HL-60 (cell line): ENCODE measurements around the gene OTUD7B.

Experiments
- DNase-seq, 2 experiments: peaks; one replicate each; pipeline ENCODE4 v3.0.0-alpha.2; 2010 to 2020; ENCODE audit warnings: low read depth in 1 of 2, low spot score in 1 of 2
- H3K27ac ChIP-seq: fragments of 250-450 bp; sonication (Bioruptor Pico); replicated peaks from 2 replicates; pipeline ENCODE4 v1.5.1; 2020; ENCODE audit warnings: mild to moderate bottlenecking, moderate library complexity
- H3K27me3 ChIP-seq: fragments of 250-450 bp; sonication (Bioruptor Pico); 2 replicates; pipeline ENCODE4 v1.5.1; 2021; ENCODE audit warnings: mild to moderate bottlenecking, moderate library complexity; ENCODE audit not compliant: insufficient read depth, poor library complexity, severe bottlenecking
- H3K4me3 ChIP-seq: replicated peaks from 2 replicates; pipeline ENCODE4 v1.5.1; 2011; ENCODE audit warnings: mild to moderate bottlenecking, control low read depth, low read length; ENCODE audit not compliant: insufficient read depth
- GABPA ChIP-seq: IDR thresholded peaks from 2 replicates; pipeline ENCODE4 v1.6.1; 2012; ENCODE audit warnings: low read depth
- POLR2AphosphoS5 ChIP-seq: IDR thresholded peaks from 2 replicates; pipeline ENCODE4 v1.6.1; 2012; ENCODE audit warnings: low read depth
- REST ChIP-seq: IDR thresholded peaks from 2 replicates; pipeline ENCODE4 v1.6.1; 2012; ENCODE audit warnings: low read depth; ENCODE audit not compliant: insufficient replicate concordance
- SPI1 ChIP-seq: IDR thresholded peaks from 2 replicates; pipeline ENCODE4 v1.6.1; 2012; ENCODE audit warnings: low read depth, mild to moderate bottlenecking, borderline replicate concordance
- TF ChIP-seq, protein P1 (sequence below): IDR thresholded peaks from one replicate; pipeline ENCODE4 v1.5.1; 2011; ENCODE audit warnings: low read length, control low read depth, inconsistent platforms; ENCODE audit not compliant: insufficient read depth

OTUD7B gene

GRCh38 chr1:149903836-149904491 is 106.6 kb downstream of the OTUD7B start:
- no peak overlapping the region for H3K4me3 ChIP-seq
- H3K27me3 ChIP-seq: no peaks in the 10 kb centered on the region
- DNase-seq: no peak
- no peak overlapping the region for H3K27ac ChIP-seq
- no peak for TF ChIP-seq GABPA
- TF ChIP-seq REST: no peak
- no peak for TF ChIP-seq SPI1

GRCh38 chr1:149899460-149900284 is 110.9 kb downstream of the OTUD7B start, which contains the start of gene BOLA1:
BOLA1 (plus strand) TSS chr1:149899568; CDS start chr1:149900060, 492 bp downstream.
- Histone ChIP-seq H3K27me3 (no peaks in the 10 kb centered on the region), H3K27ac (peak within 1 kb of the TSS; percentile 55), H3K4me3 (peak within 1 kb of the TSS; percentile 48)
- TF ChIP-seq, protein P1, sequence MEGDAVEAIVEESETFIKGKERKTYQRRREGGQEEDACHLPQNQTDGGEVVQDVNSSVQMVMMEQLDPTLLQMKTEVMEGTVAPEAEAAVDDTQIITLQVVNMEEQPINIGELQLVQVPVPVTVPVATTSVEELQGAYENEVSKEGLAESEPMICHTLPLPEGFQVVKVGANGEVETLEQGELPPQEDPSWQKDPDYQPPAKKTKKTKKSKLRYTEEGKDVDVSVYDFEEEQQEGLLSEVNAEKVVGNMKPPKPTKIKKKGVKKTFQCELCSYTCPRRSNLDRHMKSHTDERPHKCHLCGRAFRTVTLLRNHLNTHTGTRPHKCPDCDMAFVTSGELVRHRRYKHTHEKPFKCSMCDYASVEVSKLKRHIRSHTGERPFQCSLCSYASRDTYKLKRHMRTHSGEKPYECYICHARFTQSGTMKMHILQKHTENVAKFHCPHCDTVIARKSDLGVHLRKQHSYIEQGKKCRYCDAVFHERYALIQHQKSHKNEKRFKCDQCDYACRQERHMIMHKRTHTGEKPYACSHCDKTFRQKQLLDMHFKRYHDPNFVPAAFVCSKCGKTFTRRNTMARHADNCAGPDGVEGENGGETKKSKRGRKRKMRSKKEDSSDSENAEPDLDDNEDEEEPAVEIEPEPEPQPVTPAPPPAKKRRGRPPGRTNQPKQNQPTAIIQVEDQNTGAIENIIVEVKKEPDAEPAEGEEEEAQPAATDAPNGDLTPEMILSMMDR: no peak
- TF ChIP-seq POLR2AphosphoS5: peak; percentile 56
- DNase-seq: peak; percentile 78 to 88

- TF ChIP-seq REST (no peak), GABPA (no peak), SPI1 (no peak), POLR2AphosphoS5 (no peak)
- H3K27ac ChIP-seq: no peak overlapping the region
Observed at GRCh38 chr1:149896575-149896974, 114.0 kb downstream of the OTUD7B start.

GRCh38 chr1:149888999-149889289 is 121.6 kb downstream of the OTUD7B start:
- Histone ChIP-seq H3K27me3 (no peaks in the 10 kb centered on the region), H3K4me3 (peak overlapping the region; percentile 36), H3K27ac (peak overlapping the region; percentile 98)
- DNase-seq: no peak
- no peak for TF ChIP-seq GABPA
- TF ChIP-seq SPI1: no peak
- TF ChIP-seq, protein P1: no peak
- TF ChIP-seq POLR2AphosphoS5: no peak
- no peak for TF ChIP-seq REST

More at GRCh38 chr1:149896575-149896974, 114.0 kb downstream of the OTUD7B start:
- no peak for DNase-seq
- Histone ChIP-seq H3K4me3 (no peak overlapping the region), H3K27me3 (no peaks in the 10 kb centered on the region)
